M059J (cell line): ENCODE data around the gene ADRB2. TPM values are rescaled to one million over a fixed set of nuclear protein-coding genes. Genes with fewer than 3 reads are reported as not detected.
A peak's percentile ranks its signal among the peaks of the same experiment; 100 is the strongest.

Source experiments
- DNase-seq: peaks from one replicate; pipeline ENCODE4 v3.0.0-alpha.2; 2012; ENCODE audit warnings: low read depth
- total RNA-seq: library from RNA; depleted of rRNA; stranded (reverse); fragments of >200 nt; shearing (Covaris generic); gene quantifications from 2 replicates; pipeline ENCODE4 v1.2.3, GENCODE V29; 2014

The ADRB2 gene
- total RNA-seq, 1 experiment from 2014 or later, result 8.0 TPM

DNA sequence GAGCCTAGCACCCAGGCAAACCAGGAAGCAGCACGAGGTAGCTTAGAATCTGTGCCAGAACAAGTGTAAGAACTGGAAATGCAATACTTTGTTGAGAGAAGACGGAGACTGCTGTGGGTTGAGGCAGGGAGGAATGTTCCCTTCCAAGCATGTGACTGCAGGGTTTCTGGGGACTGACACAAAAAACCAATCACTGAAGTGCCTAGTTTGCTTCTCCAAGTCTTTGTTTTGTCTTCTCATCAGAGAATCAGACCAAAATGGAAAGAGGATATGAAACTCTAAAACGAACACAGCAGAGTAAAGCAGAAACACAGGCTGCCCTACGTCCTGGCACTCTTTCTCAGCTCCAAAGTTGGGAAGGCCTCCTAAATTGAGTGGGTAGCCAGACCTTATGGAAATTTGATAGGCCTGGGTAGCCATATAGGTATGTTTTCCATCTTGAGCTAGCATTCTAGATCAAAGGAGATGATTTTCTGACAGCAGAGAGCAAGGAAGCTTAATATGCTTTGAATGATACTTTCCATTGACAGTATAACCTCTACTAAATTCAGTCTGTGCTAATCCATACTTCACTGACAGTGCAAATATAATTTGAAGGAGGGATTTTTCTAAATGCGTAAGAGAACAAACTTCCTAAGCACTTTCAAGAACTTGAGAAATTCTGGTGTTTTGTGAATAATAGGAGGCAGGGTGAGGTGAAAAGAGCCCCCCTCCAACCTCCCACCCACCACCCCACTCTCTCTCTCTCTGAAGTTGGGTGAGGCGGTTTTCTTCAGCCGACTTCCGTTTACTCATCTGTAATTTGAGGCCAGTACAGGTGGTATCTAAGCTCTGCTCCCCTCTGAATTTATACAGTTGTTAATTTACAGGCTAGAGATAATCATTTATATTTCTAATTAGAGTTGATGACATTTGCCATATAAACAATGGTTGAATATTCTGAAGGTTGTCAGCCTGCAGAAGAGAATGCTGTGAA is 5.5 kb downstream of the ADRB2 start:
- no peak for DNase-seq

DNA sequence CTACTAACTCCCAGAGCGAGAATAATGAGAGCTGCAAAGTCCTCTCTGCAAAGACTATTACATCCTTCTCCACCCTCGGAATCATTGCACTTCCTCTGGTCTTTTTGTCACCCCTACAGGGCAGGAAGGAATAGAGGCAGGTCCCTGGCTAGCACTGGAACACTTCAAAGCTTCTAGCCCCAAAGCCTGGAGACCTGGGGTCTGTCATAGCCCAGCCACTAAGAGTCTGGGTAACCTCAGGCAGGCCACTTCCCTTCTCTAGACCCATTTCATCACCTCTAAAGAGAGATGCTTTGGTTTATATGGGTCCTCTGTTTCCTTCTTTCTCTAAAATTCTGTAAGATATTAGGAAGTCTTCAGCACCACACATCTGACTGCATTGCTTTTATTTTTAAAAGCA is 6.7 kb downstream of the ADRB2 start:
- DNase-seq, result no peak

GRCh38 chr5:148833925-148834324 is 7.5 kb downstream of the ADRB2 start:
- DNase-seq, result no peak

- DNase-seq, result no peak
These were observed 8.3 kb downstream of the ADRB2 start for GRCh38 chr5:148834689-148835088.

- DNase-seq, result no peak
These were observed 10.2 kb downstream of the ADRB2 start for GRCh38 chr5:148836272-148837250.

- no peak for DNase-seq
These were observed 11.0 kb downstream of the ADRB2 start for GRCh38 chr5:148837383-148837782.

DNA sequence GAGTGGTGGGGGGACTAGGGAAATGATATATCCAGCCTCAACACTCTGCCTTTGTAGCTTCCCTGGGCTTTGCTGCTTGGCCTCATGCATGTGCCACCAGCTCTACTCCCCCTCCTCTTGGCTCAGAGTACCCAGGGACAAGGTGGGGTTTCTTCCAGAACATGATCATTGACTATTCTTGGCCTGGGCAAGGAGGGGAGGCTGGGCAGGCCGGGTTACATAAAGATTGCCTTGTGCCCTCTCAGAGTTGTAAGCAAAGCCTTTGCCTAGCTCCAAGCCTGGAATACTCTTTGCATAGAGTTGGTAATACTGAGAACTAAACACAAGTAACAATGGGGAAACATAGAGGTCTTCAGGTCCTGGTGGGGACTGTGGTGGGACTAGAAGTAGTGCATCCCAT is 11.9 kb downstream of the ADRB2 start:
- no peak for DNase-seq

DNA sequence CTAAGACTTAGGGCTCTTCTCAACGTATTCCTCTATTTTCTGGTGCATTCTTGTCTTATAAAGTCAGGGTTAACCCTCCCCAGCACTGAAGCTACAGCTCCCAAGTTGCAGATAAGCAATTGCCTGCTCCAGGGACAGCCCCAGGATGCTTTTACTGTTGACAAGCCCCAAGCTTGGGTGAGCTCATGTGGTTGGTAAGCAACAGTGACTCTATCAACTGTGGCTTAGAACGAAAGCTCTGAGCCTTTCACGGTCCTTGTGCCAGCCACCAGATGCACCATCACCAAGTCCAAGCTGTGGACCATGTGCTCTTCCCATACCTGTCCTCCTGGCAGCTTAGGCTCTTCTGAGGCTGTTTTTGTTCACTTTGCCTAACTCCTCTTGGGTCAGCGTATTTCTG is 13.5 kb downstream of the ADRB2 start:
- peak; percentile 32 for DNase-seq

DNA sequence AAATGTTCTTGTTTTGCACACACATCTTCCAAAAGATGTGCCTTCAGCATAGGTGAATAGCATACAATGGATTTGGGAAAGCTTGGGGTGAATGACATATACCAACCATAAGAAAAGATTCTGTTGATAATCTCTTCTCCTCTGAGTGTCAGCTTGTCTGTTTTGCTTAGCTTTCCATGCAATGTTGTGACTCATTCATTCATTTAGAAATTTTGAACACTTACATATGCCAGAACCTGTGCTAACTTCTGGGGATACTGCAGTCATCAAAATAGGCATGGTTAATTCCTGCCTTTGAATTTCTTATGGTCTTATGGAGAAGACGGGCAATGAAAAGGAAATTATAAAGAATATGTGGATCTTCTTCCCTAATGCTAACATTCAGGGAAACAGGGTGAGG is 14.1 kb downstream of the ADRB2 start:
- no peak for DNase-seq

DNA sequence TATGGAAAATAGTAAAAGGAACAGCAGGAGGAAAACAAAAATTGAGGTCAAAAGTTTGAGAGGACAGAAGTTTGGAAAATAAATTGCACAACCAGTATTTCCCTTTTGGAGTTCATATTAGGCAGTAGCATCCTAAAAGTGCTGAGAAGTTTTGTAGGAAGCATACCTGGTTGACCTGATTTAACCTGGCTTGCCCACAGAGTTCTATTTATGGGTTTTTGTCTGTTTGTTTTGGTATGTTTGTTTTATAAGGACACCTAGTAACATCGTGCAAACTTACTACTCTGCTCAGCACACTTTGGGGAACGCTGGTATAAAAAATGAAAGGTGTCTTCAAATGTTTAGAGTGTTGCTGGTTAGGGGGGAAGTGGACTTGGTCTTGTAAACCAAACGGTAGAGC is 15.1 kb downstream of the ADRB2 start:
- DNase-seq, result peak; percentile 44

GRCh38 chr5:148842161-148842560 is 15.8 kb downstream of the ADRB2 start:
- no peak for DNase-seq

DNA sequence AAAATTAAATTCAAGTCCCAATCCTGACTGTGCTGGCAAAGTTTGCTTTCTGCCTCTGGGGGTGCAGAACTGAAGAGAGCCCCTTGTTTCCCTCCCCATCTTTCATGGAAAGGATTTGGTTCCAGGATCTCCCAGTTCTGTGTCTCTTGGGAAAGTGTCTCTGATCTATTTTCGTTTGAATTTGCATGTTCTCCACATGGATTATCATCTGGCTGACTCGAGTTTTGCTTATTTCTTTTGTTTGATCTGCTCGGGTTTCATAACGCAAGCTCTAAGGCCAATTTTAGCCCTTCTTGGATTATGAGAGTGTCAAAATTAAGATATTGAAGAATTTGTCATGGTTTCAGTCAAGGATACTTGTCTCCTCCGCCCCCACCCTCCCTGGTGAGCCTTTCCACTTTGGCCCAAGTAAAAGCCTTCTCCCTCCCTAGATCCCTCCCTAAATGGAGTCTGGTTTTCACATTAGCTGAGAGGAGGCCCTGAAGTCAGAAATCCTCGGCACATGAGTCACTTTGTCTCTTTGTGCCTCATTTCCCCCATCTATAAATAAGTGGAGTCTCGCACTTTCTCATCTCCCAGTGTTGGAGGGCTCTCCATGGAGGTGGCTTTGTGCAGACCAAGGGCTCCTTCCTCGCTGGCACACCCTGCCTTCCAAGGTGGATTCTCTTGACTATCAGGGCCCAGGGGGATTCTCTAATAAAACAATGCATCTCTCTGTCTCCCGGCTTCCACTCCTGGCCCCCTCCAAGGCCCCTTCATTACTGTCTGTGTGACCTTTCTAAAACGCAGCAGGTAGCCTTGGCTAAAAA is 17.3 kb downstream of the ADRB2 start:
- peak; percentile 76 for DNase-seq

DNA sequence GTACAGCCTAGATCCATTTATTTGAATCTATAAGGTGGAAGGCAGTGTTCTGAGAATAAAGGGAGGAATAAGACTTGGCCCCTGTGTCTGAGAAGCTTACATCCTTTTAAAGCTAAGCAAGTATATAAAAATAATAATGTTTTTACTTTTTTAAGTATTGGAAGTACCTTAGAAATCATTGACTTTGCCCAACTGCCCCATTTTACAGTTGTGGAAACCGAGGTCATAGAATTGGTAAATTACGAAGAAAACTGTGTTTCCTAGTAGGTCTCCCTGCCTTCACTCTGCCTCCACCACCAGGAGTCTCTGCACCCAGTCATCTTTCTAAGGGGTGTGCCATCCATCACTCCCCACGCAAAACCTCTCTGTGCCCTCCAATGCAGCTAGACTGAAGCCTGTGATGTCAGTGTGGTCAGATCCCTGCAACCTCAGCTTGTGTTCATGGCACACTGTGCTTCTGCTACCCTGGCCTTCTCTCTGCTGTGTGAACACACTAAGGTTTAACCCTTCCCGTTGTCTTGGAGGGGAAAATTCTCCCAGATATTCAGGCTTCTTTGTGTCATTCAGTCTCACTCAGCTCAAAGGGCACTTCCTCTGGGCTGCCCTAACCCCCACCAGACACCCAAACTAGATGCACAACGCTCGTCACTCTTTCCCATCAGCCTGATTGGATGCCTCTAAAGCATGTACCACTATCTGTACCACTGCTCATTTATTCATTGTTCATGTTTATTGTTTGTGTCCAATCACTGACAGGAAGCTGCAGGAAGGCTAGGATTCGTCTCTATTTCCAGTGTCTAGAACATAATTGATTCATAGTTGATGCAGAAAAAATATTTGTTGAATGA is 18.2 kb downstream of the ADRB2 start:
- DNase-seq, result peak; percentile 31

DNA sequence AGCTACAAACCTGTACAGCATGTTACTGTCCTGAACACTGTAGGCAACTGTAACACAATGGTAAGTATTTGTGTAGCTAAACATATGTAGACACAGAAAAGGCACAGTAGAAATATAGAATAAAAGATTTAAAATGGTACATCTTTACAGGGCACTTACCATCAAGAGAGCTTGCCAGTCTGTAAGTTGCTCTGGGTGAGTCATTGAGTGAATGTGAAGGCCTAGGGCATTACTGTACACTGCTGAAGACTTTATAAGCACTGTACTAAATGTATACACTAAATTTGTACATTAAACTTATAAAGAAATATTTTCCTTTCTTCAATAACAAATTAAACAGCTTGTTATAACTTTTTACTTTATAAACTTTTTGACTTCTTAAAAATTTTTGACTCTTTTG is 20.5 kb downstream of the ADRB2 start:
- DNase-seq, result peak; percentile 36

- no peak for DNase-seq
These were observed 21.0 kb downstream of the ADRB2 start for GRCh38 chr5:148847456-148847855.

GRCh38 chr5:148848393-148849031 is 22.1 kb downstream of the ADRB2 start:
- no peak for DNase-seq

DNA sequence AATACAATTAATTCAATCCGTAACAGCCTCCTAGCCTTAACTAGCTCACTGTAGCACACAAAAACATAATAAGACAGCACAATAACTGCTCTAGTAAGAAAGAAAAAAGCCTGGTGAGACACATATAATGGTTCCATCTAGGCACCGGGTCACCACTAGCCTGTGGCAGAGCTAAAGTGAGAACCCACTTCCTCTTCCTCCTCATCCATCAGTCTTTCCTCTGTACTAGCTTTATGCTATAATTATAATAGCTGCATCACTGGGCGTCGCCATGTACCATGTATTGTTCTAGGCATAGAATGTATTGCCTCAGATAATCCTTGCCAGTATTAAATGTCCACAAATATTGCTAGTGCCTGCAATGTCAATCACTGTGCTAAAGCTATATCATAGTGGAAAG is 23.1 kb downstream of the ADRB2 start:
- no peak for DNase-seq

DNA sequence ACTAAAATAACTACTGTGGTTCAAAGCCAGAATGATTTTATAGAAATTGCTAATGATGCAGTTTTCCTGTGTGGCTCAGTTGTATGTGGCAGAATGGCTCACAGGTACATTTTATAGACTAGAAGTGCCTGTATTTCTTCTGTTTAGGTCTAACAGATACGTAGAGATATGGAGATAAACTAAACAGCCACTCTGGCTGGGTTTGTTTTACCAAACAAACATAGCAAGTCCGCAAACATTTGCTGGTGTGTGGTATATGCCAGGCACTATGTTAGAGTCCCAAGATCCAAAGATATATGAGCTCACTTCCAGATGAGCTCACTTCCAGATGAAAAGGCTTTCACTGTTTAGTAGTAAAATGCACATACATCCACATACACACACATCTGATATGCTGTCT is 24.4 kb downstream of the ADRB2 start:
- no peak for DNase-seq

DNA sequence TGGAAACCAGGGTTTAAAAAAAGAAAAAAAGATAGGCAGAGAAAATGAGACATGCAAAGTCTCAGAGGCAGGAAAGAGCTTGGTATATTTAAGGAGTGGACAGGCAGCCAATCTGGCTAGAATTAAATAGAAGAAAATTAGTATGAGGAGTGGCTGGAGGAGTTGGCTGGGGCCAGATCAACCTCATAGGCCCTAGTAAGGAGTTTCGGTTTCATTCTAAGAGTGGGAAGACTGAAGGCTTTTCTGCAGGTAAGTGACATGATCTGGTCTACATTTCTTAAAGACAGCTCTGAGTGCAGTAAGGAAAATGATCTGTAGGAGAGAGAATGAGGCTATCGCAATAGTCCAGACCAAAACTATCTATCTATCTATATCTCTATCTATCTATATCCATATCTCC is 27.5 kb downstream of the ADRB2 start:
- no peak for DNase-seq
